ENCODE data around the gene RMP24.
"Not testable (repeated sequence)": the region's sequence is repeated elsewhere in the genome, so short reads cannot be mapped to it uniquely, and the experiment has no call there.

Gene RMP24

DNA sequence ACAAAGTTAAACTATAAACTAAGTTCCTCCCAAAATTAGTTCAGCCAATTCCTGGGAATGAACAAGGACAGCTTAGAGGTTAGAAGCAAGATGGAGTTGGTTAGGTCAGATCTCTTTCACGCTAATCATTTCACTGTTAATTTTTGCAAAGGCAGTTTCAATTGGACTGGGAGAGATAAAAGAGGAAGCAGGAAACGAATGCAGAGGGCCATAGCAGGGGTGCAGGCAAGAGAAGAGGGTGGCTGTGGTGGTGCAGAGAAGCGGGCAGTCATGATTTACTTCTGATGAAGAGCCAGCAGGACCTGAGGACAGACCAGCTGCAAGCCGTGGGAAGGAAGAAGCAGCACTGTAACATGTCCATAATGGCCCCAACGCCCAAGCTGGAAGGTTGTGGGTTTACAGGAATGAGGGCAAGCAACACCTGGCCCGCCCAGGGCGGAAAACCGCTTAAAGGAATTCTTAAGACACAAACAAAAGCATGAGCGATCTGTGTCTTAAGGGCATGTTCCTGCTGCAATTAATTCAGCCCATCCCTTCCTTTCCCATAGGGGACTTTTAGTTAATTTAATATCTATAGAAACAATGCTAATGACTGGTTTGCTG, 4.1 kb upstream of the RMP24 start:
- DNase-seq = no peak

DNA sequence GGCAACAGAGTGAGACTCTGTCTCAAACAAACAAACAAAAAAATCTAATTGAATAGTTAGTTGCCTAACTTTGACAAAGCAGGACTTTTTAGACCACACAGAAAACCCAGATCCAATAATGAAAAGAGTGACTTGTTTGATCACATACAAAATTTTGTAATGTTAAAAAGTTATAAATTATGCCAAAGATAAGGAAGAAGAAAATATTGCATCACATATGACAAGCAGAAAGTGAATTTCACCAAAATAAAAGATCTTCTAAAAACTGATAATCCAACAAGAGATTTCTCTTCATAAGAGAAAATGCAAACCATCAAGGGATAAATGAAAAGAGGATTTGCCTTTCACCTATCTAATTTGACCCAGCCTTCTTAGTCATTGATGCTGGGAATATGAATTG, 2.8 kb upstream of the RMP24 start:
- DNase-seq = no peak

DNA sequence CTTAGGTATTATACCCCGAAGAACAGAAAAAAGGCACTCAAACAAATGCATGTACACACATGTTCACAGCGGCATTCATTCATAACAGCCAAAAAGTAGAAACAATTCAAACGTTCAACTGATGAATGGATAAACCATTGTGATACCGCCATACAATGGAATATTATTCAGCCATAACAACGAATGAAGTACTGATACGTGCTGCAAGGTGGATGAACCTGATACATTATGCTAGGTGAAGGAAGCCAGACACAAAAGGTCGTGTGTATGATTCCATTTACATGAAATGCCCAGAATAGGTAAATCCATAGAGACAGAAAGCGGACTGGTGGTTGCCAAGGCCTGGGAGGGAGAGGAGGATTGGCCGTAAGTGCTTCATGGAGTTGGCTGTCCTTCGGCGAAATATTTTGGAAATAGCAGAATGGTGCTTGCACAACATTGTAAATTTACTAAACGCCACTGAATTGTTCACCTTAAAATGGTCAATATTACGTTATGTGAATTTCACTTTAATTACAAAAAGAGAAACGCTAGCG, 750 bp upstream of the RMP24 start:
- no peak for DNase-seq

DNA sequence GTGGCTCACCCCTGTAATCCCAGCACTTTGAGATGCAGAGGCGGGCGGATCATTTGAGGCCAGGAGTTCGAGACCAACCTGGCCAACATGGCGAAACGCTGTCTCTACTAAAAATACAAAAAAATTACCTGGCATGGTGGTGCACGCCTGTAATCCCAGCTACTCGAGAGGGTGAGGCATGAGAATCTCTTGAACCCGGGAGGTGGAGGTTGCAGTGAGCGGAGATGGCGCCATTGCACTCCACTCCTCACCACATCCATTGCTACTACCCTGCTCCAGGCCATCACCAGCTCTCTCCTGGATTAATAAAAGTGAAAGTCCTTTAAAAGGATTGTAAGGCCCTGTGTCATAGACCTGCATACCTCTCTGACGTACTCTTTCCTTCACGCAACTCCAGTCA, 1.2 kb downstream of the RMP24 start:
- no peak for DNase-seq

DNA sequence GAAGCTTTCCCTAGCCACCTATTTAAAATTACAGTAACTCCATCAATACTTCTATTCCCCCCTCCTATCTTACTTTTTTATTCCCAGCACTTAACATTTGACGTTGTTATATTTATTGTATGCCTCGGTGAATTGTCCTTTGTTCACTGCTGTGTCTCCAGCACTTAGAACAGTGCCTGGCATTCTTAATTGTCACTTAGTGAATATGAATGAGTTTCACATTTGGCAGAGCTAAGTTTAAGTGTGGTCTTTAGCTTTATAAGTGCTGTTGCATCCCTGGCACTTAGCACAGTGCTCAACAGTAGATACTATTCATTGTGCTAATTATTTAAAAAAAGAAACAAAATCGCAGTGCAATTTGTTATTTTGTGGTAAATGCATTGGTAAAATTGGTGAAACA, 1.7 kb downstream of the RMP24 start:
- DNase-seq = no peak

DNA sequence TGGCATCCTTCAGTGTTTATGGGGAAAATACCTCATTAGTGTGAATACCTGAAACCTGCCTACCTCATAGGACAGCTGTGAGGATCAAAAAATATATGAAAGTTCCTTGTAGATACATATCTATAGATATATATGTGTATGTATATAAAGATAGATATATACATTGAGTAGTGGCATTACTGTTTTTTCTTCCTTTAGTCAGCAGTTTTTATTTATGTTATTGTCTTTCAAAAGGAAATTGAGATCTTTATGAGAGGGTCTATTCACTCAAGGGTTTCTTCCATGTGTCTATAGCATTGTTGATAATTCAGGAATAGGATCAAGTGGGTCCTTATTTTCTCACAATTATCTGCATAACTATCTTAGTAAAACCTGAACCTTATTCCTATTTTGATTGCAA, 6.6 kb downstream of the RMP24 start:
- no peak for DNase-seq

DNA sequence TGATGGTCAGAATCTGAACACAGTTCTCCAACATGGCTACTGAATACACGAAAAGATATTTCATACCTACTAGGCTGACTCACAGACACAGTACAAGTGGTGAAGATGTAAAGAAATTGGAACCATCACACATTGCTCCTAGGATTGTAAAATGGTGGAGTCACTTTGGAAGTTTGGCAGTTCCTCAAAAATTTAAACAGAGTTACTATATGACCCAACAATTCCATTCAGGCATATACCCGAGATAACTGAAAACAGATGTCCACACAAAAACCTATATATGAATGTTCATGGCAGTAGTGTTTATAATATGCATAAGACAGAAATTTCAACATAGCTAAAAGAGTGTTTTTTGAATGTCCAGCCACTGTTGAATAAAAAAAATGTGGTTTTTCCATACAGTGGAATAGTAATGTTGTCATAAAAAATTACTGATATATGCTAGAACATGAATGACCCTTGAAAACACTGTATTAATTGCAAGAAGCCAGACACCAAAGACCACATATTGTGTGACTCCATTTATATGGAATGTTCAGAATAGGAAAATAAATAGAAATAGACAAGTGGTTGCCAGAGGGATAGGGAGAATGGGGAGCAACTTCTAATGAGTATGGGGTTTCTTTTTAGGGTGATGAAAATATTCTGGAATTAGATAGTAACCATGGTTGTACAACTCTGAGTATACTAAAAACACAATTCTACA, 10.1 kb downstream of the RMP24 start:
- DNase-seq = no peak

DNA sequence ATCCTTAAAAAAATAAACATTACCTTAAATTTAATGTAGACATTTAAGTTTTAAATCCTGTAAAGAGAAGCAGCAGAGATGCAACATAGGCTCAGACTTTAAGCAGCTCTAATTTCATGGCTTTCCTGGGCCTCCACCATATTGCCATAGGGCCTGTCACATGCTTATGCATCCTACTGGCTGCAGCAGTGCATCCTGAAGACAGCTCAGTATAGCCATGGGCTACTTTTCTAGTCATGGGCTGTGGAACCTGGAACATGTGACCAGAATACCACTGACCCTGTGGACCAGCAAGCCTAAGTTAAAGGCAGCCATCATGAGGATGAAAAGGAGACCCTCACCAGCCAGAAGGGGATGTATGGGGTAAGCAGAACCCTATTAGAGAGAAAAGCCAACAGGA, 10.7 kb downstream of the RMP24 start:
- DNase-seq = no peak

DNA sequence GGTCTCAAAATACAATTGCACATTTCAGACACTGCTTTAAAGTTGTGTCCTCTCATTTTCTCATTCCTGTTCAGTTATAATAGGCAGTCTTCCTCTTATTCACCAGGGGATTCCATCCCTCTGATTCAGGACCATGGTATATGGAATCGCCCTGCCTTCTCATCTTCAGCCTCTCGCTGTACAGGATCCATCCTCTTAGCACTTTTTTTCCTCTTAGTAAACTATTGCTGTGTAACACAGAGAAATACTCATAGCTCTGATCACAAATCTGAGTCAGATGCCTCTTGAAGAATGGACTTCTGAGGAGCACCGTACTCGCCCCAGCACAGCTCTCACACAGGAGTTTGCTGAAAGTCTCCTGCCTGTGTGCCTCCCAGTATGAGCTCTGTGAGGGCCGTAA, 11.3 kb downstream of the RMP24 start:
- DNase-seq = no peak

DNA sequence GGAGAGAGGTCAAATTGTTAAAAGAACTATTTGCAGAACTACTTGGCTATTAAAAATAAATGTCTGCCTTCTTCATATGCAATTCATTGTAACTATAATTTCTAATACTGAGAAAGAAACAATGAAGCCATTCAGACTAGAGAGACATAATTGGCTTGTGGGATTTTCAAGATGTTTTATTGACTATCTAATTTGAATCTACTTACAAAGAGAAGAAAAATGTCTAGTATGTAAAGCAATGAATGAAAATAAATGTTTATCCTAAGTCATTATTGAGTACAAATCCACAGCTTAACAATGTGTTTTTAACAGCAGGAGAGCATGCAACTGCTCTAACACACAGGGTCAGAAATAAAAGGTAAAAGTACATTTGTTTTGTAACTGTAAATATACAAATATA, 19.2 kb downstream of the RMP24 start:
- no peak for DNase-seq

DNA sequence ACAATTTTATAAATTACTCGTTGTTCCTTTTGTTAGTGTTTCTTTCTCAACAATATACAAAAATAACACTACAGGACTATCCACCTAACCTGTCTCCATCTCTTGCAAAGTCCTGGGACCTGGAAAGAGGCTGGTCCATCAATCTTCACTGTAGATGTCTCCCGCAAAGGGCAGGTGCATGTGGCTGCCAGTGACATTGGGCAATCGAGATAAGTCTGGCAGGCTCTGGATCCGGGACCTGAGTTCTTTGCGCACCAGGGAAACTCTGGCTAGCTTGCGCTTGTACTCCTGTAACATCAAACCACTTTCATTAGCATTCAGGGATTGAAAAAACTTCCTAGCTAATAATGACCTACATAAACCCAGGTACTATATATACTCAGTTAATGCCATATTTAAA, 20.5 kb downstream of the RMP24 start:
- no peak for DNase-seq

DNA sequence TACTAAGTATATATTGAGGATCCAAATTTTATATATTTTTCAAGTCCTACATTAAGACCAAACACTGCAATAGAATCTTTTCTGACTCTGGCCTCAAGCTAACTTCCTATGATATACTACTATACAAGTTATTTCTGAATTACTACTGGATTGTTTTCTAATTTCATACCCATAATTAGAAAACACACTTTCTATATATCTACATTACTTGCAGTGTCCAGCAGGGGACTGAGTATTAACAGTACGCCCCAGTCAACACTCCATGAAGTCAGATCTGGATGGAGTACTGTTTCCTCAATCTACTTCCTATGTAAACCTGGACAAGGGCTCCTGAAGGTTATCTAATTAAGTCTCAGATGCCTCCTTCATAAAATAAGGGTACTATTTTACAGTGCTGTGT, 26.5 kb downstream of the RMP24 start:
- no peak for DNase-seq

DNA sequence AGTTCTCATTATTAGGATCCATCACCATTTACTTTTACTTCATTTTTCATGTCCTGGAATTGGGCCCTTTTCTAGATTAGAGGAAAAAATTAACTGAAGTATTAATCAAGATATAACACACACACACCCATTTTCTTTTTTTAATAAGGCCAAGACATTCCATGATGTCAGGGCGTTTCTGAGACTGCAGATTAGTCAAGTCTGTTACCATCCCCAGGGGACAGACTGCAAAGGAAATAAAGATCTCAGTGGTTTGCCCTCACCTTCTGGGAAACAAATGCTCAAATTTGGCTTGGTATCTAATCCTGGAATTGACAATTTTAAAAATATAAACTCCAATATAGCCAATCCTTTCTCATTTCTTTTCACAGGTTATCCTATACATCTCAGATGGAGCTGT, 27.4 kb downstream of the RMP24 start:
- no peak for DNase-seq

DNA sequence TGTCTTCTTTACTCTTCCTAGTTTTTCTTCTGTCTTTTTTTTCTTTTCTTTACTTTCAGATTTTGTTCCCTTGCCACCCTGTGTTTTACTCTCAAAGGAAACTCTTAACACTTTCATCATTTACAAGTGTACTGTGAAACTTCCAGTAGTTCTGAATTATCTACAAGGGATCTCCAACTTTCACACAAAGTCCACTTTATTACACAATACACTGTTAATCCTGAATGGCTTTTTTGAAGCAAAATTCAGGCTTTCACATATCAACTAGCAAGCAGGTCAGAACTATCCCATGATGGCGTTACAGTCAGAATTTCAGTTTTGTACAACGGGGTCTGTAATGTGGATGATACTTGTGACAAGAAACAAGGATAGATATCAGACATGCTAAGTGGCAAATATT, 34.5 kb downstream of the RMP24 start:
- no peak for DNase-seq

DNA sequence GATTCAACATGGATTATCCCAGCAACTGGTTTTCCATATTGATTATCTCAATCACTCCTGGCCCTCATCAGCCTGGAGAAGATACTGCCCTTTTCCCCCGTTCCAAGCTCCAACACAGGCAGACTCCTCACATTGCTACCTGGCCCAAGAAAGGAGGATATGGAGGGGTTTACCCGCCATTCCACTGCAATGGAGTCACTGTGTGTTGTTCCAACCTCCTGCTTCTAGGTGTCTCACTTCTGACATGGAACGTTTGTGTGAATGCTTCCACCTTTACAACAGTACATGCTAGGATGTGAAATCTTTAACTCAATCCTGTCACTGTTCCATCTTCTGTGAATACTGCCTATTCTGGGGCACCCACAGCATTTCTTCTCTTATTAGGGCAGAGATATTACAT, 36.7 kb downstream of the RMP24 start:
- no peak for DNase-seq

DNA sequence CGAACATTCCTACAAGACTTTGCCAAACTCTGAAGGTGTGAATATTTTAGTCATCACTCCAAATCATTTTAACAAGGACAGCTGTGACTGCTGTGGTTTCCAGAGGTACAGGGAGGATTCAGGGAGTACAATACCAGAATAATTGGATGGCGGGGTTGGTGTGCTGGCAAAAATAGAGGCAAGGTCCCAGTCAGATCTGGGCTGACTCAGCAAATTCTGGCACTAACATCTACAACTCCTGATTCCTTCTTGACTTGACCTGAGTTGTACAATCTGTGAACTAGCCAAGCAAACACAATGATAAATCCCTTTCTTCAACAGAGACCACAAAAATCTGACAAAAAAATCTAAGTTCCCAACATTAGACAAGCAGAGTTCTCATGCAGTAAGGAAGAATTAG, 40.4 kb downstream of the RMP24 start:
- DNase-seq = no peak

DNA sequence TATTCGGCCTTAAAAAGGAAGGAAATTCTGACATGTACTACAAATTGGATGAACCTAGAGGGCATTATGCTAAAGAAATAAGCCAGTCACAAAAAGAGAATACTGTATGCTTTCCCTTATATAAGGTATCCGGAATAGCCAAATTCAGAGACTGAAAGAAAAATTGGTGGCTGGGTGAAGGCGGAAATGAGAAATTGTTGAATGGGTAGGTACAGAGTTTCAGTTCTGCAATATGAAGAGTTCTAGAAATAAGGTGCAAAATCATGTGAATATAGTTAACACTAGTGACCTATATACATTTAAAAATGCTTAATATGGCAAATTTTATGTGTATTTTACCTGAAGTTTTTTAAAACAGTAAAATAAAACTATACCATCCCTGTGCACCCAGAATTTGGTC, 43.1 kb downstream of the RMP24 start:
- no peak for DNase-seq

DNA sequence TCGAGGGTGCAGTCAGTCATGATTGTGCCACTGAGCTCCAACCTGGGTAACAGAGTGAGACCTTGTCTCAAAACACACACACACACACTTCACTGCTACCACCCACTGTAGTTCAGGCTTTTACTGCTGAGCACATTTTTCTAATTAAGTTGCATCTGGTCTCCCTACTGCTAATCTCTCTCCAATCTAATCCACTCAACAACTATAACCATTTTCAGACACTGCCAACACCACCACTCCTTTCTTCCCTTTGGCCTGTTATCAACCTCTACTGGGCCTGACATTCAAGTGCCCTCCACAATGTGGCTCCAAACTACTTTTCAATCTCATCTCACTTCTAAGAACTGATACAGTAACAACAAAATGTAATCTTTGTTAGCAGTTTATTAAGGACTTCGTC, 44.8 kb downstream of the RMP24 start:
- DNase-seq = no peak

DNA sequence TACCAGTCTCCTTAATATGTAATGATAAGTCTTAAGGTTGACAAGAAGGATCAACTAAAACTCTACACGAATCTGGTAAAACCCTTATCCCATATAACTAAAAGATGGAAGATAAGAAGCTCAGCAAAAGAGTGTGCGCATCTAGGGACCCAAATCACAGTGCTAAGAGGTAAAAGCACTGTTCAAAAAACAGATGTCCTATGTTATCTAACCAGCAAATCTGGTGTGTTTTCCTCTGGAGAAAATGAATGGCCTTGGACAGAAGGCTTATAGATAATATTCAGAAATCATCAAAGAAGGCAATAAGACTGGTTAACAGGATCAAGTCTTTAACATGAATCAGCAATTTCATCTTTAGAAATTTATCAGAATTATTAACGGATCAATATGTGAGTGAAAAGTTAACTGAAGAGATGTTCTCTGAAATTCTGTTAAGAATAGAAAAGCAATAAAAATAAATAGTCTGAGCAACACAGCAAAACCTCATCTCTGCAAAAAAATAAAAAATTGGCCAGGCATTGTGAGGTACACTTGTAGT, 47.8 kb downstream of the RMP24 start:
- DNase-seq = no peak

DNA sequence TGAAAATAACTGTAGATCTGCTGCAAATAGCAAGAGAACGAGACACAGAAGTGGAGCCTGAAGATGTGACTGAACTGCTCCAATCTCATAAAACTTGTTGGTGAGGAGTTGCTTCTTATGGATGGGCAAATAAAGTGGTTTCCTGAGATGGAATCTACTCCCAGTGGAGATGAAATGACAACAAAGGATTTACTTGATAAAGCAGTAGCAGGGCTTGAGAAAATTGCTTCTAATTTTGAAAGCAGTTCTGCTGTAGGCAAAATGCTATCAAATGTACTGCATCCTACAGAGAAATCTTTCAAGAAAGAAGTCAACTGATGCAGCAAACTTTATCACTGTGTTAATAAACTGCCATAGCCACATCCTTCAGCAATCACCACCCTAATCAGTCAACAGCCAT, 50.9 kb downstream of the RMP24 start:
- DNase-seq = no peak

DNA sequence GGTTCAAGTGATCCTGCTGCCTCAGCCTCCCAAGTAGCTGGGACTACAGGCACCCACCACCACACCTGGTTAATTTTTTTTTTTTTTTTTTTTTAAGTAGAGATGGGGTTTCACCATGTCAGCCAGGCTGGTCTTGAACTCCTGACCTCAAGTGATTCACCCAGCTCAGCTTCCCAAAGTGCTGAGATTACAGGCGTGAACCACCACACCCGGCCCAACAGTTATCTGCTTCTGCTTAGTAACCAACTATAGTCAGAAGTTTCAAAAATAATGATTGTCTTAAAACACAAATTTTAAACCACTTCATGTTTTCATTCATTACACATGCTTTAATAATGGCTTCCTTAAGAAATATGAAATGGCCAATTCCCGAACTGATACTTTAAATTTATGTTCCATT, 51.8 kb downstream of the RMP24 start:
- DNase-seq = not testable (repeated sequence)

DNA sequence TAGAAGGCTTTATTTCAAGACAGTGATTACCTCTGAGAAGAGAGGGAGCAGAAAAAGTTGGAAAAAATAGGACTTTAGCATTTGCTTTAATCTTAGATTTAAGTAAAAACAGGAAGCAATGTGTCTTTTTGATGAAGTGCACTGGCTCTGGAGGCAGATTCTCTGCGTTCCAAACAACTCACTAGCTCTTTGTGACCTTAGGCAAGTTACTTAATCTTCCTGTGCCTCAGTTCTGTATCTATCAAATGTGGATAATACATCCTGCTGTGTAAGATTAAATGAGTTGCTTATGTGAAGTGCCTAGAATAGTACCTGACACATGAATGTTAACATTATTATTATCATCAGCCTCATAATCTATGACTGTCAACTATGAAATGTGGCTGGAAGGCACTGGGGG, 52.5 kb downstream of the RMP24 start:
- DNase-seq = no peak

DNA sequence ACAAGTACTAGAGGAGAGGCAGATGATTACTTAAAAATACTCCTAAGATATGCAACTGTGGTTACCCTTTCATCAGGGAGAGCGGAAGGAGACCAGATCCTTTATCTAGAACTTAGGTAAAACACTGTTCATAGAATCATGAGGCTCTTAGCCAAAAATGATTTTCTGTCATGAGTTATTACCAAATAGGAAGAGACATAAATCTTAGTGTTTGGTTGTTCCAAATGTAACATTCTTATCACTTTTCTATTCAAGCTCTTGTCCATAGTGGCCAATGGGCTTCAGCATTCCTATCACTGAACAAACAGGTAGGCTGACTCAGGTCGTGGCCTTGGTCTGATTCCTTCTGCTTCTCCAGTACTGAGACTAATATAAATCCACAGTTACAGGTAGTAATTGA, 56.4 kb downstream of the RMP24 start:
- no peak for DNase-seq
